ENCODE results near the gene FRMPD4.
A peak's percentile ranks its signal among the peaks of the same experiment; 100 is the strongest.

The FRMPD4 gene

DNA sequence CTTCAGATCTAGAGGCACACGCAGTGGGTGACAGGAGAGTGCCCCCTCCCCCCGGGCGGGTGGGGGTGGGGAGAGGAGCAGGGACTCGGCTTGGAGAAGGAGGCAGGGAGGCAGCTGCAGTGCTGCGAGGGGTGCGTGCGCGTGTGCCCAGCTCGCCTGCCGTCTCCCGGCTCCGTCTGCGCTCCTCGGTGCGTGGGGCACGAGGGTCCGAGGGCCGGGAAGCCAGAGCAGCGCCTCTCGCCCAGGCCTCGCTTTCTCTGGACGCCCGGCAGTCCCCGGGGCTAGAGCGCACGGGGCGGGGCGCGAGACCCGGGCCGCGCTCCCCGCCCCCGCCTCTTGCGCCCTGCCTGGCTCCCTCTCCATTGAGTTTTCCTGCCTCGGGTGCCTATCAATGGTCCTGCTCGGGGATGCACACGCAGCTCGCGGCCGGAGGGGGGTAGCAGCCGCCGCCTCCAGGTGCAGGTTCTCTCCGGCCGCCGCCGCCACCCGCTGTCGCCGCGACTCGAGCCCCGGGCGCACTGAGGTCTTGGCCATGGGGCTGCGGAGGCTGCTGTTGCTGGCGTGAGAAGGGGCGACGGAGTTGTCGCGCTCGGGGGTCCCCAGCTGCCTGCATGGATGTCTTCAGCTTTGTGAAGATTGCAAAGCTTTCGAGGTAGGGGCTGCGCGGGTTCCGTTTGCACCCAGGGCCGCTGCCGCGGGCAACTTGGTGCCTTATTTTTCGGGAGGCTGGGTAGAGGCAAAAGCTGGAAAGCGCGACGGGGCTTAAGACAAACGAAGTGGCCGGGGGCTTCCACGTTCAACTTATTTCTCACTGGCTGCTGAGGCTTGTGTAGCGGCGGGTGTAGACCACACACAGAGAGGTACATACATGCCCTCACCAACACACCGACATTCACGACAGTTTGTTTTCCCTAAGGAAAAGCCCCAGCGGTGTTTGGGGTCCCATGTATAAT is at the start of gene FRMPD4:
TSS of gene FRMPD4 (plus strand) at position 113 of the 953 bp plus-strand sequence. CDS start at position 612, 499 bp downstream.
- TF ChIP-seq CTCF (conservative IDR thresholded peaks at IDR 0.05) (no peak), ZFX (IDR thresholded peaks at IDR 0.05) (no peak)
- no peak within 1 kb of the TSS for H3K27ac ChIP-seq

- no peak overlapping the region for H3K27ac ChIP-seq
- TF ChIP-seq CTCF (conservative IDR thresholded peaks at IDR 0.05), result no peak
- TF ChIP-seq ZFX (IDR thresholded peaks at IDR 0.05), result no peak
These were observed 48.5 kb upstream of the FRMPD4 start for GRCh38 chrX:12089740-12090139.

GRCh38 chrX:12113321-12113720 is 25.0 kb upstream of the FRMPD4 start:
- H3K27ac ChIP-seq, result no peak overlapping the region
- TF ChIP-seq ZFX (IDR thresholded peaks at IDR 0.05), result no peak
- TF ChIP-seq CTCF (conservative IDR thresholded peaks at IDR 0.05), result no peak

DNA sequence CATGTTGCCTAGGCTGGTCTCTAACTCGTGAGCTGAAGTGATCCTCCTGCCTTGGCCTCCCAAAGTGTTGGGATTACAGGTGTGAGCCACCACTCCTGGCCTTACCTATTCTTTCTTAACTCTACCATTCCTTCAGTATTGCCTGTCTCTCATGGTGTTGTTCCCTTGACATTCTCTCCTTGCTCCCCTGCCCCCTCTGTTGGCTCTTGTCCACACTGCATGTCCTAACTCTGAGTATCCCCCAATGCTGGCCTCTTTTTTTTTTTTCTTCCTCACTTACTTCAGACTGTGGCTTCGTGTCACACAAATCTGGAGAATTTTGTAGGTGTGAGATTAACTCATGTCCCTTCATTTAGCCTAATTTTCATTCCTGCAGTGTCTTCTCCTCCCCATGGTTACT is 22.9 kb upstream of the FRMPD4 start:
- TF ChIP-seq ZFX (IDR thresholded peaks at IDR 0.05), result no peak
- 0 out of 2 replicates have a peak, but pooled peaks have one; percentile 4 for TF ChIP-seq CTCF (conservative IDR thresholded peaks at IDR 0.05)
- no peak overlapping the region for H3K27ac ChIP-seq

- TF ChIP-seq CTCF (conservative IDR thresholded peaks at IDR 0.05) (no peak), ZFX (IDR thresholded peaks at IDR 0.05) (no peak)
These were observed 20.1 kb upstream of the FRMPD4 start for GRCh38 chrX:12118134-12118533.

DNA sequence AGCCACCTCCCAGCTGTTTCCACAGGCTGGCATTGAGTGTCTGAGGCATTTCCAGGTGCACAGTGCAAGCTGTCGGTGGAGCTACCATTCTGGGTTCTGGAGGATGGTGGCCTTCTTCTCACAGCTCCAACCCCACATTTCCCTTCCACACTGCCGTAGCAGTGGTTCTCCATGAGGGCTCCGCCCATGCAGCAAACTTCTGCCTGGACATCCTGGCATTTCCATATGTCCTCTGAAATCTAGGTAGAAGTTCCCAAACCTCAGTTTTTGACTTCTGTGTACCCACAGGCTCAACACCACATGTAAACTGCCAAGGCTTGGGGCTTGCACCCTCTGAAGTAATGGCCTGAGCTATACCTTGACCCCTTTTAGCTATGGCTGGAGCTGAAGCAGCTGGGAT is 10.3 kb upstream of the FRMPD4 start:
- no peak overlapping the region for H3K27ac ChIP-seq
- TF ChIP-seq ZFX (IDR thresholded peaks at IDR 0.05) (no peak), CTCF (conservative IDR thresholded peaks at IDR 0.05) (no peak)

More at GRCh38 chrX:12118134-12118533, 20.1 kb upstream of the FRMPD4 start:
- H3K27ac ChIP-seq, result no peak overlapping the region

DNA sequence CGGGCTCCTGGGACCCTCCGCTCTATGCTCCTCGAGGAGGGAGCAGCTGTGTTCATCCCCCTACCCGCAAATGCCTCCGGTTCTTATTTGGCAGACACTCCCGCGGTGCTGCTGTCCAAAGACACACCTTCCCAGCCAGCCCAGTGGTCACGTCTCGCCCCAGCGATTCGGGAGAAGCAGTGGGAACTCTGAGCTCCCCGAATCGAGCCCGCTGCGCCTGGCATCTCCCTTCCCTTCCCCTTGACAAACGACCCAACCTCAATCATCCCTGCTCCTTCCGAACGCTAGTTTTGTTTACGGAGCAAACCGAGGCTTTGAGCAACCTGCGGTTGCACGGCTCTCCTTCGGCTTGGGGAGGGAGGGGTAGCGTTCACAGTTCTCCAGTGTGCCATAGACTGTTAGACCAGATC is 317 bp upstream of the FRMPD4 start:
- H3K27ac ChIP-seq, result no peak overlapping the region
- TF ChIP-seq CTCF (conservative IDR thresholded peaks at IDR 0.05), result no peak
- no peak for TF ChIP-seq ZFX (IDR thresholded peaks at IDR 0.05)
